GM12891 (cell line): ENCODE data around the gene ZC3H7A.

ENCODE experiments used
- PAX5 ChIP-seq: IDR thresholded peaks from 2 replicates; pipeline ENCODE4 v1.6.1; 2011; ENCODE audit warnings: low read length, moderate library complexity, mild to moderate bottlenecking; ENCODE audit not compliant: insufficient read depth, severe bottlenecking
- POLR2A ChIP-seq: IDR thresholded peaks from 2 replicates; pipeline ENCODE4 v1.6.1; 2011; ENCODE audit warnings: low read depth, low read length, control low read depth
- POLR2AphosphoS5 ChIP-seq: IDR thresholded peaks from 2 replicates; pipeline ENCODE4 v1.6.1; 2011; ENCODE audit warnings: low read depth, low read length, control low read depth
- POU2F2 ChIP-seq: IDR thresholded peaks from 2 replicates; pipeline ENCODE4 v1.6.1; 2011; ENCODE audit warnings: low read depth, mild to moderate bottlenecking, control low read depth, low read length, moderate library complexity
- SPI1 ChIP-seq: IDR thresholded peaks from 2 replicates; pipeline ENCODE4 v1.6.1; 2011; ENCODE audit warnings: low read depth, low read length, control low read depth
- TAF1 ChIP-seq: IDR thresholded peaks from 2 replicates; pipeline ENCODE4 v1.6.1; 2011; ENCODE audit warnings: low read depth, low read length, control low read depth

GRCh38 chr16:11719171-11719570, 77.9 kb downstream of the ZC3H7A start:
- TF ChIP-seq POU2F2, result no peak
- no peak for TF ChIP-seq POLR2AphosphoS5
- no peak for TF ChIP-seq POLR2A
- no peak for TF ChIP-seq TAF1
- TF ChIP-seq SPI1, result no peak
- no peak for TF ChIP-seq PAX5
